Measurements from ENCODE around the gene LTF. TPM values are rescaled to one million over a fixed set of nuclear protein-coding genes. Genes with fewer than 3 reads are reported as not detected.

The LTF gene
- total and polyA plus RNA-seq, 2 of the 13 experiments (the other 11 are each of a cell fraction or from before 2014, with no cell fraction given) = not detected

DNA sequence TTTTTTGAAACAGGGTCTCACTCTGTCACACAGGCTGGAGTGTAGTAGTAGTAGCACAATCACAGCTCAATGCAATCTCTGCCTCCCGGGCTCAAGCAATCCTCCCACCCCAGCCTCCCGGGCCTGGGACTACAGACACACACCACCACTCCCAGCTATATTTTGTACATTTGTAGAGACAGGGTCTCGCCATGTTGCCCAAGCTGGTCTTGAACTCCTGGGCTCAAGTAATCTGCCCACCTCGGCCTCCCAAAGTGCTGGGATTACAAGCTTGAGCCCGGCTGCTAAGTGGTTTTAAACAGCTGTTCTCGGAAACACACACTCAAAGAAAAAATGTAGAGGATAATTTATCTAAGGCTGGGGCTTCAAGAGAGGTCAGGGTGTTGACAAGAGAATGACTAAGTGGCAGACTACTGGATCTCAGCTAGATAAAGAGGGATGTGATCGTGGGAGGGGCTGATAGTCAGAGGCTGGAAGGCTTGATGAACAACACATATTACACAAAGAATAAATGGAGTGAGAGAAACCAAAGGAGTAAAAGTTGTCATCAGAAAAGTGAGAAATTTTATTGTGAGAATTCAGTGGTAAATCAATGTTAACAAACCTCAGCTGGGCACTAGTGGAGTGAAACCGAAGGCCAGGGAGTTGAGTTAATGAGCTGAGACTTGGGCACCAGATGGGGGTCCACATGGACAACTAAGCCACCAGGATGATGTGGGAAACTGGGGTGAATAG, 64.5 kb downstream of the LTF start:
- Histone ChIP-seq H3K9me3 (ENCODE audit: low read length) (no peaks in the 10 kb centered on the region), H3K4me3 (replicated peaks in 1 of 3; ENCODE audit: insufficient read depth in 1 of 3, low read depth in 2 of 3, low read length in 3 of 3) (no peak overlapping the region), H3K36me3 (replicated peaks in 1 of 2; ENCODE audit: control insufficient read depth in 1 of 2, insufficient read depth in 2 of 2, low read length in 2 of 2) (no peaks in the 10 kb centered on the region), H3K79me2 (ENCODE audit: insufficient read depth, low read length) (no peaks in the 10 kb centered on the region), H2AFZ (ENCODE audit: low read length) (no peak overlapping the region), H3K9ac (ENCODE audit: insufficient read depth, low read depth, low read length) (no peak overlapping the region), H3K4me2 (ENCODE audit: low read depth, low read length) (no peak overlapping the region), H3K27ac (ENCODE audit: extremely low read length, insufficient read depth, low read length) (no peak overlapping the region), H3K4me1 (ENCODE audit: insufficient read depth, low read length) (no peaks in the 10 kb centered on the region), H4K20me1 (ENCODE audit: insufficient read depth, low read length) (no peaks in the 10 kb centered on the region), H3K27me3 (ENCODE audit: control insufficient read depth in 1 of 2, insufficient read depth in 2 of 2, low read length in 2 of 2) (peaks cover 0 to 8% of the 10 kb centered on the region in 2 experiments; a peak in 1 of 5 replicates)
- intact Hi-C loops (cut with micrococcal nuclease; ENCODE audit: unreplicated experiment) (no loop called here), in situ Hi-C loops (cut with HindIII; ENCODE audit: extremely low pct_ligation_motif_present, low pct_unique_long_range_greater_than_20kb) (no loop called here)
- TF ChIP-seq RBFOX2 (IDR thresholded peaks at IDR 0.05; ENCODE audit: low read depth, low read length) (no peak), NONO (IDR thresholded peaks at IDR 0.05) (no peak), NONO (CRISPR knock-in tag; conservative IDR thresholded peaks at IDR 0.05) (no peak), ZNF230 (CRISPR knock-in tag; IDR thresholded peaks at IDR 0.05) (no peak), ONECUT2 (CRISPR knock-in tag; IDR thresholded peaks at IDR 0.05) (no peak), ZNF678 (CRISPR knock-in tag; IDR thresholded peaks at IDR 0.05) (no peak), ZNF207 (IDR thresholded peaks at IDR 0.05; ENCODE audit: borderline replicate concordance) (no peak), ZSCAN25 (CRISPR knock-in tag; IDR thresholded peaks at IDR 0.05) (no peak), ZNF460 (CRISPR knock-in tag; IDR thresholded peaks at IDR 0.05; ENCODE audit: borderline replicate concordance) (no peak)
- FAIRE-seq = no peak
- WGBS (ENCODE audit: low lambda C conversion rate) = 14% methylated on average over 8 of the region's 8 CpGs
- no TSS peak for BruUV-seq (replicated peaks)
- DNase-seq (ENCODE audit: low spot score) = no peak
- ChIA-PET POLR2A (no interaction called here), CTCF (ENCODE audit: low intra/inter-chr PET ratio, low total read pairs) (no interaction called here)
- no peak for ATAC-seq

DNA sequence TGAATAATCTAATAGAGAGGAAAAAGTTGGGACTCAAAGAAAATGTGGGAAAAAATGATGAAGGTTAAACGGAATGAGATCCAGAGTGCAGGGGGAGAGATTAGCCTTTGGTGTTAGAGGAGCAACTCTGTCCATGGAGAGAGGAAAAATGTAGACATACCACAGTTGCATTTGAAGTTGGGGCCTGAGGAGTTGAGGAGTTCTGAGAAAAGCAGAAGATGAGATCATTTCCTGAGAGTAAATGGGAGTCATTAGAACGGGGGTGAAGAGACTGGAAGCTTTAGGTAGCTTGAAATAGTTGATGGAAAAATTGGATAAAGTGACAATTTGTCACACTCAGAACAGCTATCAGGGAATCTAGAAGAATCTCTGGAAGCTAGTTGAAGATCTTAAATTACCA, 65.1 kb downstream of the LTF start:
- BruUV-seq (replicated peaks) = no TSS peak
- no peak overlapping the region for H3K4me3 ChIP-seq (replicated peaks in 1 of 3; ENCODE audit: insufficient read depth in 1 of 3, low read depth in 2 of 3, low read length in 3 of 3)
- no peak overlapping the region for H3K9ac ChIP-seq (ENCODE audit: insufficient read depth, low read depth, low read length)
- intact Hi-C loops (cut with micrococcal nuclease; ENCODE audit: unreplicated experiment) (no loop called here), in situ Hi-C loops (cut with HindIII; ENCODE audit: extremely low pct_ligation_motif_present, low pct_unique_long_range_greater_than_20kb) (no loop called here)
- H3K36me3 ChIP-seq (replicated peaks in 1 of 2; ENCODE audit: control insufficient read depth in 1 of 2, insufficient read depth in 2 of 2, low read length in 2 of 2) = no peaks in the 10 kb centered on the region
- no peaks in the 10 kb centered on the region for H3K4me1 ChIP-seq (ENCODE audit: insufficient read depth, low read length)
- DNase-seq (ENCODE audit: low spot score) = no peak
- POLR2A ChIA-PET = no interaction called here
- no peak for FAIRE-seq
- no peaks in the 10 kb centered on the region for H4K20me1 ChIP-seq (ENCODE audit: insufficient read depth, low read length)
- CTCF ChIA-PET (ENCODE audit: low intra/inter-chr PET ratio, low total read pairs) = no interaction called here
- H3K27me3 ChIP-seq (ENCODE audit: control insufficient read depth in 1 of 2, insufficient read depth in 2 of 2, low read length in 2 of 2) = peaks cover 0 to 8% of the 10 kb centered on the region in 2 experiments; a peak in 1 of 5 replicates
- H3K4me2 ChIP-seq (ENCODE audit: low read depth, low read length) = no peak overlapping the region
- ATAC-seq = no peak
- no peak overlapping the region for H3K27ac ChIP-seq (ENCODE audit: extremely low read length, insufficient read depth, low read length)
- WGBS (ENCODE audit: low lambda C conversion rate) = 23% methylated on average over 2 of the region's 2 CpGs
- no peaks in the 10 kb centered on the region for H3K9me3 ChIP-seq (ENCODE audit: low read length)
- H2AFZ ChIP-seq (ENCODE audit: low read length) = no peak overlapping the region
- H3K79me2 ChIP-seq (ENCODE audit: insufficient read depth, low read length) = no peaks in the 10 kb centered on the region
- no peak for TF ChIP-seq DPF2 (CRISPR knock-in tag; IDR thresholded peaks at IDR 0.05; ENCODE audit: borderline replicate concordance, low read depth)
- no peak for TF ChIP-seq ZNF746 (CRISPR knock-in tag; IDR thresholded peaks at IDR 0.05)
- TF ChIP-seq ETV6 (CRISPR knock-in tag; conservative IDR thresholded peaks at IDR 0.05) = no peak
- no peak for TF ChIP-seq RARG (CRISPR knock-in tag; IDR thresholded peaks at IDR 0.05; ENCODE audit: low read depth)
- no peak for TF ChIP-seq ZNF570 (CRISPR knock-in tag; IDR thresholded peaks at IDR 0.05; ENCODE audit: borderline replicate concordance)
- no peak for TF ChIP-seq SMARCE1 (IDR thresholded peaks at IDR 0.05; ENCODE audit: borderline replicate concordance)
- TF ChIP-seq, protein P1, sequence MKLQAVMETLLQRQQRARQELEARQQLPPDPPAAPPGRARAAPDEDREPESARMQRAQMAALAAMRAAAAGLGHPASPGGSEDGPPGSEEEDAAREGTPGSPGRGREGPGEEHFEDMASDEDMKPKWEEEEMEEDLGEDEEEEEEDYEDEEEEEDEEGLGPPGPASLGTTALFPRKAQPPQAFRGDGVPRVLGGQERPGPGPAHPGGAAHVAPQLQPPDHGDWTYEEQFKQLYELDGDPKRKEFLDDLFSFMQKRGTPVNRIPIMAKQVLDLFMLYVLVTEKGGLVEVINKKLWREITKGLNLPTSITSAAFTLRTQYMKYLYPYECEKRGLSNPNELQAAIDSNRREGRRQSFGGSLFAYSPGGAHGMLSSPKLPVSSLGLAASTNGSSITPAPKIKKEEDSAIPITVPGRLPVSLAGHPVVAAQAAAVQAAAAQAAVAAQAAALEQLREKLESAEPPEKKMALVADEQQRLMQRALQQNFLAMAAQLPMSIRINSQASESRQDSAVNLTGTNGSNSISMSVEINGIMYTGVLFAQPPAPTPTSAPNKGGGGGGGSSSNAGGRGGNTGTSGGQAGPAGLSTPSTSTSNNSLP (IDR thresholded peaks at IDR 0.05; ENCODE audit: low read depth, low read length) = no peak
- TF ChIP-seq MAZ (IDR thresholded peaks at IDR 0.05; ENCODE audit: borderline replicate concordance, low read depth, low read length) = no peak
- TF ChIP-seq MAZ (CRISPR knock-in tag; IDR thresholded peaks at IDR 0.05; ENCODE audit: low read depth) = no peak

Data from HepG2 (cell line).